OCI-LY7 (cell line): ENCODE measurements around the gene GAS7. TPM values are rescaled to one million over a fixed set of nuclear protein-coding genes. Genes with fewer than 3 reads are reported as not detected.

Experiments used
- BruUV-seq: library from RNA; stranded (reverse); fragments of 400-500 nt; replicated peaks from 2 replicates; lab custom pipeline; 2021; lab: Mats Ljungman, UMichigan
- CTCF ChIA-PET: fragments of 300-600 bp; sonication (Branson Sonifier 250); formaldehyde crosslinking; loops from one replicate; lab custom pipeline; 2022; ENCODE audit warnings: antibody characterized with exemption; ENCODE audit not compliant: unreplicated experiment; lab: Charles Lee
- POLR2A ChIA-PET: fragments of 300-600 bp; sonication (Branson Sonifier 250); formaldehyde crosslinking; loops from one replicate; lab custom pipeline; 2022; ENCODE audit warnings: antibody characterized with exemption; lab: Charles Lee
- DNase-seq: peaks from one replicate; pipeline ENCODE4 v3.0.0-alpha.2; 2015; ENCODE audit warnings: low spot score
- H2AFZ ChIP-seq: fragments of 200-600 bp; sonication (generic), shearing (Covaris generic); 2 replicates; pipeline ENCODE4 v1.6.1; 2014; ENCODE audit warnings: mild to moderate bottlenecking, antibody characterized with exemption, low read length, moderate library complexity
- H3K27ac ChIP-seq: fragments of 200-600 bp; sonication (generic); 2 replicates; pipeline ENCODE4 v1.5.1; 2014; ENCODE audit warnings: mixed run types, low read depth, mild to moderate bottlenecking, moderate library complexity, low read length, inconsistent platforms; ENCODE audit not compliant: poor library complexity, severe bottlenecking
- H3K36me3 ChIP-seq: fragments of 200-600 bp; sonication (generic); 2 replicates; pipeline ENCODE4 v1.6.1; 2014; ENCODE audit warnings: mild to moderate bottlenecking, antibody characterized with exemption, low read length, moderate library complexity, mixed read lengths; ENCODE audit not compliant: insufficient read depth
- H3K4me1 ChIP-seq: fragments of 200-600 bp; sonication (generic); 2 replicates; pipeline ENCODE4 v1.5.1; 2014; ENCODE audit warnings: mild to moderate bottlenecking, low read length; ENCODE audit not compliant: insufficient read depth, poor library complexity, severe bottlenecking
- H3K4me2 ChIP-seq: fragments of 200-600 bp; sonication (generic); 2 replicates; pipeline ENCODE4 v1.6.1; 2014; ENCODE audit warnings: mild to moderate bottlenecking, low read length
- H3K4me3 ChIP-seq: fragments of 200-600 bp; sonication (generic); 2 replicates; pipeline ENCODE4 v1.5.1; 2014; ENCODE audit warnings: mild to moderate bottlenecking, low read depth, low read length; ENCODE audit not compliant: poor library complexity, severe bottlenecking
- H3K79me2 ChIP-seq: fragments of 200-600 bp; sonication (generic); 2 replicates; pipeline ENCODE4 v1.6.1; 2016; ENCODE audit warnings: low read depth, mild to moderate bottlenecking, low read length, moderate library complexity, mixed read lengths; ENCODE audit not compliant: insufficient read depth
- H3K9me2 ChIP-seq: fragments of 200-600 bp; sonication (generic); 2 replicates; pipeline ENCODE4 v1.6.1; 2016; ENCODE audit warnings: mild to moderate bottlenecking, low read length, mixed read lengths; ENCODE audit not compliant: insufficient read depth
- H3K9me3 ChIP-seq: fragments of 200-600 bp; sonication (generic); 2 replicates; pipeline ENCODE4 v1.6.1; 2014; ENCODE audit warnings: mild to moderate bottlenecking, mixed run types, low read length, mixed read lengths
- H4K20me1 ChIP-seq: fragments of 200-600 bp; sonication (generic); 2 replicates; pipeline ENCODE4 v1.6.1; 2014; ENCODE audit warnings: mild to moderate bottlenecking, antibody characterized with exemption, low read length, moderate library complexity, mixed read lengths; ENCODE audit not compliant: insufficient read depth
- CTCF ChIP-seq: fragments of 200-600 bp; sonication (generic); conservative IDR thresholded peaks from 2 replicates; pipeline ENCODE4 v1.5.1; 2014; ENCODE audit warnings: mild to moderate bottlenecking, antibody characterized with exemption, low read length, moderate library complexity, mixed read lengths
- EZH2phosphoT487 ChIP-seq: fragments of 200-600 bp; sonication (generic); IDR thresholded peaks from 2 replicates; pipeline ENCODE4 v1.6.1; 2018; ENCODE audit warnings: low read depth, borderline replicate concordance, mild to moderate bottlenecking, mixed run types, antibody characterized with exemption, low read length, moderate library complexity, mixed read lengths
- intact Hi-C: fragments of 100-400 bp; cut with micrococcal nuclease; formaldehyde crosslinking; loops from one replicate; pipeline ENCODE4 v1.10.0; 2022; ENCODE audit not compliant: unreplicated experiment
- total RNA-seq, 2 experiments: library from RNA; depleted of rRNA in 1 of 2; stranded (reverse); fragments of >200 nt in 1 of 2; shearing (Covaris generic) in 1 of 2; gene quantifications; 2 replicates each; pipeline ENCODE4 v1.2.3, GENCODE V29; 2014 to 2022

The GAS7 gene
- total RNA-seq, 2 experiments from 2014 or later: 1.5 TPM; not detected in 1

- Histone ChIP-seq H2AFZ (no peak overlapping the region), H3K4me3 (no peak overlapping the region), H3K27ac (no peak overlapping the region), H3K4me1 (no peaks in the 10 kb centered on the region), H4K20me1 (no peaks in the 10 kb centered on the region), H3K9me2 (no peaks in the 10 kb centered on the region), H3K9me3 (no peaks in the 10 kb centered on the region), H3K36me3 (no peaks in the 10 kb centered on the region), H3K79me2 (no peaks in the 10 kb centered on the region), H3K4me2 (no peak overlapping the region)
- no peak for DNase-seq
- intact Hi-C loops: no loop called here
- POLR2A ChIA-PET: no interaction called here
- TF ChIP-seq EZH2phosphoT487 (no peak), CTCF (no peak)
- BruUV-seq: no TSS peak
- CTCF ChIA-PET: no interaction called here
Measured at GRCh38 chr17:10052106-10052813, 146.1 kb downstream of the GAS7 start.

- Histone ChIP-seq H4K20me1 (no peaks in the 10 kb centered on the region), H3K36me3 (no peaks in the 10 kb centered on the region), H3K9me2 (no peaks in the 10 kb centered on the region), H3K79me2 (no peaks in the 10 kb centered on the region), H3K4me2 (no peak overlapping the region), H3K27ac (no peak overlapping the region), H3K4me3 (no peak overlapping the region), H3K4me1 (no peaks in the 10 kb centered on the region), H3K9me3 (no peaks in the 10 kb centered on the region), H2AFZ (no peak overlapping the region)
- TF ChIP-seq EZH2phosphoT487: no peak
- no peak for TF ChIP-seq CTCF
- no peak for DNase-seq
- intact Hi-C loops: no loop called here
- CTCF ChIA-PET: no interaction called here
- POLR2A ChIA-PET: interaction anchor here (0.6 kb wide), 1 partner anchor 12 kb away, joined by 3 read pairs; no protein-coding TSS in a partner anchor
- BruUV-seq: no TSS peak
Measured at GRCh38 chr17:10051112-10051511, 147.3 kb downstream of the GAS7 start.

GRCh38 chr17:10050597-10051101, 147.8 kb downstream of the GAS7 start:
- no peaks in the 10 kb centered on the region for H4K20me1 ChIP-seq
- ChIA-PET POLR2A (no interaction called here), CTCF (no interaction called here)
- H3K9me2 ChIP-seq: no peaks in the 10 kb centered on the region
- no peaks in the 10 kb centered on the region for H3K79me2 ChIP-seq
- no peak overlapping the region for H3K4me3 ChIP-seq
- no peak overlapping the region for H3K27ac ChIP-seq
- no peak overlapping the region for H3K4me2 ChIP-seq
- intact Hi-C loops: no loop called here
- H3K4me1 ChIP-seq: no peaks in the 10 kb centered on the region
- no TSS peak for BruUV-seq
- H2AFZ ChIP-seq: no peak overlapping the region
- no peaks in the 10 kb centered on the region for H3K36me3 ChIP-seq
- no peaks in the 10 kb centered on the region for H3K9me3 ChIP-seq
- DNase-seq: no peak
- TF ChIP-seq EZH2phosphoT487: no peak
- no peak for TF ChIP-seq CTCF
